NOMO-1 (cell line): ENCODE measurements around the gene LEKR1.
"Not testable (repeated sequence)": the region's sequence is repeated elsewhere in the genome, so short reads cannot be mapped to it uniquely, and the experiment has no call there.

Source experiments
- DNase-seq, 2 experiments: peaks; one replicate each; lab custom pipeline; 2025; ENCODE audit not compliant: unreplicated experiment in 2 of 2; lab: John Stamatoyannopoulos, UW

The LEKR1 gene

GRCh38 chr3:156826144-156826895 lies at the start of gene LEKR1:
Gene LEKR1, plus strand, starts transcription at chr3:156826353. Its CDS starts 2,977 bp downstream, at chr3:156829330.
- peak; percentile 85 to 86 for DNase-seq

GRCh38 chr3:156776871-156777270 lies 49.3 kb upstream of the LEKR1 start:
- DNase-seq, result no peak

- DNase-seq, result peak in 1 of 2 experiments; percentile 71
Measured at GRCh38 chr3:156781310-156782230, 44.6 kb upstream of the LEKR1 start.

- no peak for DNase-seq
Measured at GRCh38 chr3:156782319-156782718, 43.8 kb upstream of the LEKR1 start.

- no peak for DNase-seq
Measured at GRCh38 chr3:156782921-156783320, 43.2 kb upstream of the LEKR1 start.

GRCh38 chr3:156787001-156787400 lies 39.2 kb upstream of the LEKR1 start:
- no peak for DNase-seq

GRCh38 chr3:156787926-156788663 lies 38.1 kb upstream of the LEKR1 start:
- DNase-seq, result no peak

GRCh38 chr3:156788846-156789245 lies 37.3 kb upstream of the LEKR1 start:
- no peak for DNase-seq

GRCh38 chr3:156790156-156790555 lies 36.0 kb upstream of the LEKR1 start:
- no peak for DNase-seq

- no peak for DNase-seq
Measured at GRCh38 chr3:156792114-156792513, 34.0 kb upstream of the LEKR1 start.

GRCh38 chr3:156792536-156792935 lies 33.6 kb upstream of the LEKR1 start:
- no peak for DNase-seq

GRCh38 chr3:156792945-156793344 lies 33.2 kb upstream of the LEKR1 start:
- no peak for DNase-seq

- no peak for DNase-seq
Measured at GRCh38 chr3:156793400-156793799, 32.8 kb upstream of the LEKR1 start.

GRCh38 chr3:156793851-156794250 lies 32.3 kb upstream of the LEKR1 start:
- DNase-seq, result no peak

GRCh38 chr3:156795890-156796481 lies 30.2 kb upstream of the LEKR1 start:
- DNase-seq, result no peak

- no peak for DNase-seq
Measured at GRCh38 chr3:156797368-156797767, 28.8 kb upstream of the LEKR1 start.

GRCh38 chr3:156800287-156800686 lies 25.9 kb upstream of the LEKR1 start:
- DNase-seq, result not testable (repeated sequence)

GRCh38 chr3:156801746-156802145 lies 24.4 kb upstream of the LEKR1 start:
- DNase-seq, result no peak

GRCh38 chr3:156802821-156803606 lies 23.1 kb upstream of the LEKR1 start:
- no peak for DNase-seq
